ENCODE results near the gene CD7. TPM values are rescaled to one million over a fixed set of nuclear protein-coding genes. Genes with fewer than 3 reads are reported as not detected.

CD7 gene
- total RNA-seq, 1 experiment from 2014 or later = not detected

GRCh38 chr17:82273327-82274133 lies 43.9 kb downstream of the CD7 start, which contains the start of gene CSNK1D:
Gene CSNK1D, minus strand, starts transcription at chr17:82273700. Its CDS starts 319 bp downstream, at chr17:82273381.
- TF ChIP-seq CTCF (IDR thresholded peaks at IDR 0.05; ENCODE audit: unreplicated experiment) = no peak
- H3K36me3 Mint-ChIP-seq (ENCODE audit: insufficient read depth, unreplicated experiment) = peaks cover 58% of the 10 kb centered on the region
- H3K27ac Mint-ChIP-seq (ENCODE audit: unreplicated experiment) = peak within 1 kb of the TSS; percentile 100
- H3K4me3 Mint-ChIP-seq (ENCODE audit: low read depth, unreplicated experiment) = peak within 1 kb of the TSS; percentile 79
- CTCF ChIA-PET = interaction anchor here (0.6 to 1.3 kb wide), 2 partner anchors 18 to 965 kb away, joined by 3 to 4 read pairs; no protein-coding TSS in a partner anchor
- no peaks in the 10 kb centered on the region for H3K9me3 Mint-ChIP-seq (ENCODE audit: low read depth, unreplicated experiment)
- peaks cover 72% of the 10 kb centered on the region for H3K4me1 Mint-ChIP-seq (ENCODE audit: low read depth, unreplicated experiment)
- intact Hi-C loops (cut with micrococcal nuclease; ENCODE audit: unreplicated experiment) = no loop called here
- peak; percentile 92 for DNase-seq
- no peaks in the 10 kb centered on the region for H3K27me3 Mint-ChIP-seq (ENCODE audit: unreplicated experiment)
- TSS peak; percentile 45 for BruUV-seq (replicated peaks)

GRCh38 chr17:82272495-82273326 lies 44.7 kb downstream of the CD7 start:
- H3K4me1 Mint-ChIP-seq (ENCODE audit: low read depth, unreplicated experiment) = peaks cover 73% of the 10 kb centered on the region
- CTCF ChIA-PET = interaction anchor here (0.6 to 1.3 kb wide), 2 partner anchors 19 to 964 kb away, joined by 3 to 4 read pairs; no protein-coding TSS in a partner anchor
- H3K27ac Mint-ChIP-seq (ENCODE audit: unreplicated experiment) = peak overlapping the region; percentile 100
- H3K36me3 Mint-ChIP-seq (ENCODE audit: insufficient read depth, unreplicated experiment) = peaks cover 66% of the 10 kb centered on the region
- no peaks in the 10 kb centered on the region for H3K9me3 Mint-ChIP-seq (ENCODE audit: low read depth, unreplicated experiment)
- intact Hi-C loops (cut with micrococcal nuclease; ENCODE audit: unreplicated experiment) = no loop called here
- TF ChIP-seq CTCF (IDR thresholded peaks at IDR 0.05; ENCODE audit: unreplicated experiment) = no peak
- H3K27me3 Mint-ChIP-seq (ENCODE audit: unreplicated experiment) = no peaks in the 10 kb centered on the region
- peak overlapping the region; percentile 79 for H3K4me3 Mint-ChIP-seq (ENCODE audit: low read depth, unreplicated experiment)
- BruUV-seq (replicated peaks) = no TSS peak
- no peak for DNase-seq

GRCh38 chr17:82271401-82271800 lies 46.0 kb downstream of the CD7 start:
- intact Hi-C loops (cut with micrococcal nuclease; ENCODE audit: unreplicated experiment) = no loop called here
- no peak for TF ChIP-seq CTCF (IDR thresholded peaks at IDR 0.05; ENCODE audit: unreplicated experiment)
- BruUV-seq (replicated peaks) = no TSS peak
- no peak for DNase-seq
- no peak overlapping the region for H3K27ac Mint-ChIP-seq (ENCODE audit: unreplicated experiment)
- no peaks in the 10 kb centered on the region for H3K9me3 Mint-ChIP-seq (ENCODE audit: low read depth, unreplicated experiment)
- H3K36me3 Mint-ChIP-seq (ENCODE audit: insufficient read depth, unreplicated experiment) = peaks cover 73% of the 10 kb centered on the region
- CTCF ChIA-PET = no interaction called here
- no peak overlapping the region for H3K4me3 Mint-ChIP-seq (ENCODE audit: low read depth, unreplicated experiment)
- no peaks in the 10 kb centered on the region for H3K27me3 Mint-ChIP-seq (ENCODE audit: unreplicated experiment)
- H3K4me1 Mint-ChIP-seq (ENCODE audit: low read depth, unreplicated experiment) = peaks cover 73% of the 10 kb centered on the region

- CTCF ChIA-PET = no interaction called here
- Mint-ChIP-seq H3K36me3 (ENCODE audit: insufficient read depth, unreplicated experiment) (peaks cover 81% of the 10 kb centered on the region), H3K4me1 (ENCODE audit: low read depth, unreplicated experiment) (peaks cover 70% of the 10 kb centered on the region), H3K27ac (ENCODE audit: unreplicated experiment) (peak overlapping the region; percentile 33), H3K4me3 (ENCODE audit: low read depth, unreplicated experiment) (peak overlapping the region; percentile 41), H3K9me3 (ENCODE audit: low read depth, unreplicated experiment) (no peaks in the 10 kb centered on the region), H3K27me3 (ENCODE audit: unreplicated experiment) (no peaks in the 10 kb centered on the region)
- no TSS peak for BruUV-seq (replicated peaks)
- no peak for DNase-seq
- intact Hi-C loops (cut with micrococcal nuclease; ENCODE audit: unreplicated experiment) = no loop called here
- no peak for TF ChIP-seq CTCF (IDR thresholded peaks at IDR 0.05; ENCODE audit: unreplicated experiment)
Measured at GRCh38 chr17:82270651-82271050, 46.8 kb downstream of the CD7 start.

Data from Calu3 (cell line).